DND-41 (cell line): ENCODE data around the gene TWIST2.

Source experiments
- ATAC-seq: fragments of 200-7000 bp; cut with Tn5 transposase; 3 replicates; pipeline ENCODE4 v1.9.1; 2021; ENCODE audit warnings: low read depth; ENCODE audit not compliant: insufficient read depth
- DNase-seq: peaks from one replicate; pipeline ENCODE4 v3.0.0-alpha.2; 2020
- H2AFZ ChIP-seq: 2 replicates; pipeline ENCODE4 v1.6.0; 2012; ENCODE audit warnings: low read depth, low read length
- H3K27ac ChIP-seq: 2 replicates; pipeline ENCODE4 v1.5.1; 2012; ENCODE audit warnings: low read length, inconsistent platforms
- H3K27me3 ChIP-seq: fragments of 200-600 bp; sonication (generic); 2 replicates; pipeline ENCODE4 v1.6.0; 2012; ENCODE audit warnings: low read length, mild to moderate bottlenecking, inconsistent platforms; ENCODE audit not compliant: insufficient read depth, poor library complexity
- H3K36me3 ChIP-seq: 2 replicates; pipeline ENCODE4 v1.5.1; 2012; ENCODE audit warnings: low read length, inconsistent platforms; ENCODE audit not compliant: insufficient read depth
- H3K4me1 ChIP-seq: 2 replicates; pipeline ENCODE4 v1.5.1; 2012; ENCODE audit warnings: mild to moderate bottlenecking, low read length; ENCODE audit not compliant: insufficient read depth
- H3K4me2 ChIP-seq: 2 replicates; pipeline ENCODE4 v1.6.0; 2012; ENCODE audit warnings: mild to moderate bottlenecking, moderate library complexity, low read length, inconsistent platforms; ENCODE audit not compliant: insufficient read depth
- H3K4me3 ChIP-seq, 2 experiments: fragments of 200-600 bp in 1 of 2; shearing (Covaris generic) in 1 of 2; 2 replicates each; pipeline ENCODE4 v1.5.1; 2012 to 2016; ENCODE audit warnings: inconsistent platforms in 2 of 2, low read length in 2 of 2, mild to moderate bottlenecking in 2 of 2, low read depth in 1 of 2, moderate library complexity in 1 of 2
- H3K79me2 ChIP-seq: 2 replicates; pipeline ENCODE4 v1.6.0; 2012; ENCODE audit warnings: low read length, inconsistent platforms; ENCODE audit not compliant: insufficient read depth
- H3K9ac ChIP-seq: 2 replicates; pipeline ENCODE4 v1.6.0; 2012; ENCODE audit warnings: low read depth, mild to moderate bottlenecking, inconsistent platforms, low read length, moderate library complexity
- H3K9me3 ChIP-seq: 2 replicates; pipeline ENCODE4 v1.5.1; 2012; ENCODE audit warnings: low read length, moderate library complexity, mild to moderate bottlenecking, inconsistent platforms; ENCODE audit not compliant: insufficient read depth, severe bottlenecking
- H4K20me1 ChIP-seq: 2 replicates; pipeline ENCODE4 v1.6.0; 2012; ENCODE audit warnings: low read length; ENCODE audit not compliant: insufficient read depth
- CTCF ChIP-seq: IDR thresholded peaks from 2 replicates; pipeline ENCODE4 v1.5.1; 2012; ENCODE audit warnings: borderline replicate concordance, low read length, moderate library complexity, mild to moderate bottlenecking; ENCODE audit not compliant: poor library complexity, severe bottlenecking; ENCODE audit errors: extremely low read depth
- EZH2 ChIP-seq: IDR thresholded peaks from 3 replicates; pipeline ENCODE4 v1.6.1; 2012; ENCODE audit warnings: borderline replicate concordance, low read depth, mild to moderate bottlenecking, moderate library complexity, low read length, inconsistent platforms; ENCODE audit not compliant: severe bottlenecking

TWIST2 gene

DNA sequence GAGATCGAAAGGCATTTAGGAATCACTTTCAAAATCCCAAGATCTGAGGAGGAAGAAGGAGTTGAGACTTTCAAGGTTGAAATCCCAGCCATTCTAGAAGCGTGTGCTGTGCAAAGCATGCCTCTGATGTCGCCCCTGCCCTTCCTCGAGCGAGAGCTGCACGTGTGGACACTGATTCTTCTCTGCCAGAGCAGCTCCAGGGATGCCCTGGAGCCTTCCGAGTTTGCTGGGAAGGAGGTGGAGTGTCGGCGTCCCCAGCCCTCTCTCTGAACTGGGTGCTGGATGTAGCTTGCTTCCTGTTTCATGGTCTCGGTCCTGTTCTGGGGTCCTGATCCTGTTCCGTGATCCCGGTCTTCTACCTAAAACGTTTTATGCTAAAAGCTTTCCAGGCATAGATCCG lies 76.1 kb downstream of the TWIST2 start:
- H2AFZ ChIP-seq = no peak overlapping the region
- H3K4me1 ChIP-seq = no peaks in the 10 kb centered on the region
- TF ChIP-seq EZH2 = no peak
- no peak for ATAC-seq
- H3K9ac ChIP-seq = no peak overlapping the region
- peaks cover 2% of the 10 kb centered on the region; the same call in 1 of the 2 replicates for H4K20me1 ChIP-seq
- H3K9me3 ChIP-seq = no peaks in the 10 kb centered on the region
- H3K27me3 ChIP-seq = peaks cover 22% of the 10 kb centered on the region
- no peaks in the 10 kb centered on the region for H3K79me2 ChIP-seq
- DNase-seq = no peak
- no peaks in the 10 kb centered on the region for H3K36me3 ChIP-seq
- no peak overlapping the region for H3K27ac ChIP-seq
- H3K4me3 ChIP-seq = no peak overlapping the region
- no peak overlapping the region for H3K4me2 ChIP-seq

DNA sequence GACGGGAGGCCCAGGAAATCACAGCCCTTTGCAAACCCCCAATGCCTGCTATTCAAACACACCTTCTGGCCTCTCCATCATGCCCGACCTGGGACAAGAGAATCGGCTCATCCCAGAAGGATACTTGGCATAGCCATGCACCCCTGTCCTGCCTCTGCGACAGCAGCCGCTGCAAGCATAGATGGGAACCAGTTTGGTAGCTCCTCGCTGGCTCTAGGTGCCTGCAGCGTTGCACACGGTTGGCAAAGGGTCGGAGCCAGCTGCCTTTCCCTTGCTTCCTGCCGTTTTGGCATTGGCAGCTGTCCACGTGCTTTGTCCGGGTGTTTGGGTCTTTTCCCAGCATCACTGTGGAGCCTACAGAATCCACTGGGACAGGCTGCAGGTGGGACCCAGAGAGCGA lies 76.9 kb downstream of the TWIST2 start:
- Histone ChIP-seq H3K27ac (no peak overlapping the region), H3K4me3 (no peak overlapping the region), H4K20me1 (peaks cover 2% of the 10 kb centered on the region; the same call in 1 of the 2 replicates), H3K4me2 (no peak overlapping the region), H2AFZ (no peak overlapping the region), H3K79me2 (no peaks in the 10 kb centered on the region), H3K27me3 (peaks cover 25% of the 10 kb centered on the region), H3K4me1 (no peaks in the 10 kb centered on the region), H3K9ac (no peak overlapping the region), H3K36me3 (no peaks in the 10 kb centered on the region), H3K9me3 (no peaks in the 10 kb centered on the region)
- ATAC-seq (no peak), DNase-seq (no peak)
- TF ChIP-seq CTCF = no peak

DNA sequence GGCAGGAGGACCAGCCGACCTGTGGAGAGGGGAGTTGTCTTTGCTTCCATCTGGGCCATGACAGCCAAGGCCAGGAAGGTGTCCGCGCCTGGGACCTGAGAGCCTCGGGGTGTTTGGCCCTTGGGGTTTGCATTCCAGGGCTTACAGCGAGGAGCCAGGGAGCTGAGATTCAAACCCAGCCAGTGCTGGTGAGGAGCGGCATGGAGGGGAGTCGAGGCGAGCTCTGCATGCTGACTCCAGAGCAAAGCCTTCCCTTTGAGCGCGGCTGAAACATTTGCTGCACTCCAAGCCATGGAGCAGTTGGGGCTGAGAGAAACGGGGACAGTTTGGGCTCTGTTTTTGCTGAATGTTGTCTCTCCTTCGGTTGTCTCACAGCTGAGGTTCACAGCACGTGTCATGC lies 77.4 kb downstream of the TWIST2 start:
- TF ChIP-seq EZH2 = no peak
- TF ChIP-seq CTCF = no peak
- H3K4me3 ChIP-seq = no peak overlapping the region
- no peaks in the 10 kb centered on the region for H3K9me3 ChIP-seq
- H2AFZ ChIP-seq = no peak overlapping the region
- H3K27ac ChIP-seq = no peak overlapping the region
- no peaks in the 10 kb centered on the region for H3K79me2 ChIP-seq
- ATAC-seq (no peak), DNase-seq (no peak)
- peaks cover 29% of the 10 kb centered on the region for H3K27me3 ChIP-seq
- H3K9ac ChIP-seq = no peak overlapping the region
- no peaks in the 10 kb centered on the region for H3K36me3 ChIP-seq
- H4K20me1 ChIP-seq = peaks cover 2% of the 10 kb centered on the region; the same call in 1 of the 2 replicates
- no peaks in the 10 kb centered on the region for H3K4me1 ChIP-seq
- H3K4me2 ChIP-seq = no peak overlapping the region

GRCh38 chr2:238925816-238926521 lies 78.1 kb downstream of the TWIST2 start:
- Histone ChIP-seq H3K9ac (no peak overlapping the region), H2AFZ (no peak overlapping the region), H3K27ac (no peak overlapping the region), H3K36me3 (no peaks in the 10 kb centered on the region), H3K9me3 (no peaks in the 10 kb centered on the region), H3K4me1 (no peaks in the 10 kb centered on the region), H4K20me1 (peaks cover 2% of the 10 kb centered on the region; the same call in 1 of the 2 replicates), H3K27me3 (peaks cover 34% of the 10 kb centered on the region), H3K79me2 (no peaks in the 10 kb centered on the region), H3K4me3 (no peak overlapping the region), H3K4me2 (no peak overlapping the region)
- DNase-seq (no peak), ATAC-seq (no peak)
- TF ChIP-seq EZH2 = no peak
- TF ChIP-seq CTCF = no peak
